Skin epidermis (tissue), 12 donors: Measurements from ENCODE around the gene DSG2.

Experiments
- H3K27ac ChIP-seq, 21 experiments: fragments of 200-600 bp; sonication (generic) in 11 of 21; one replicate each; pipeline ENCODE4 v1.5.0; 2020; ENCODE audit warnings: mild to moderate bottlenecking in 3 of 21, inconsistent platforms in 2 of 21, moderate library complexity in 2 of 21
- H3K4me3 ChIP-seq, 7 experiments: fragments of 200-600 bp; sonication (generic) in 2 of 7; one replicate each; pipeline ENCODE4 v1.5.0; 2020; ENCODE audit warnings: inconsistent platforms in 2 of 7, mild to moderate bottlenecking in 2 of 7, moderate library complexity in 1 of 7

DSG2 gene

DNA sequence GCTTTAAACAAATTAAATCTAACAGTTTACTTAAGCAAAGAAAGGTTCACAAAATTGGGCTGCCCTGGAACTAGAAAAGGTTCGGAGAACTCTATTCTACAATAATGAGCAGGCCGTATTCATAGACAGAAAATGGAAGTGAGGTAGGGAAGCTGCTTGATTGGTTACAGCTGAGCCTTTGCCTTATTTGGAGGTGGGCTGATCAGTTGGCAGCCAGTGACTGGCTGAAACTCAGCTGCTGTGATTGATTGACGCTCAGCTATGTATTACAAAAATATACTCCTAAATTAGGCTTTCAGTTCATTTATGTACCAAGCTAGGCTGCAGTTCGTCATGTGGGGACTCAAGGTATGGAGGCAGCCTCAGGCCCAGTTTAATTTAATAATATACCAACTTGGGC is 51.4 kb downstream of the DSG2 start:
- Histone ChIP-seq H3K4me3 (no peak overlapping the region), H3K27ac (no peak overlapping the region)

DNA sequence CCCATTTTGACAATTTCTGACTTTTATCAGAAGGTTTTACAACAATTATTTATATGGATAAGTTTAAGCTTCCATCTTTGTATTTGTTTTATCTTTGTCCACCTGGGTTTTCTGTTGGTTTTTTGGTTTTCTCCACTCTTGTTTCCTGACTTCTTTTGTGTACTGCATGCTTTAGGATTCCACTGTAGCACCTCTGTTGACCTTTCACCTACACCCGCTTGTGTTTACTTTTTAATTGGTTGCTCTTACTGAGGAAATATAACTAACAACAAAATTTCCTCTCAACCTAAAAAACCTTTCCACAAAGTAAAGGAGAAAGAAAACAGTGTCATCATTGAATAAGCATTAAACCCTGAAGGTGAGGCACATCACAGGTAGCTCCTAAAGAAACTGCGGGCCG is 53.9 kb downstream of the DSG2 start:
- Histone ChIP-seq H3K4me3 (no peak overlapping the region), H3K27ac (no peak overlapping the region)

DNA sequence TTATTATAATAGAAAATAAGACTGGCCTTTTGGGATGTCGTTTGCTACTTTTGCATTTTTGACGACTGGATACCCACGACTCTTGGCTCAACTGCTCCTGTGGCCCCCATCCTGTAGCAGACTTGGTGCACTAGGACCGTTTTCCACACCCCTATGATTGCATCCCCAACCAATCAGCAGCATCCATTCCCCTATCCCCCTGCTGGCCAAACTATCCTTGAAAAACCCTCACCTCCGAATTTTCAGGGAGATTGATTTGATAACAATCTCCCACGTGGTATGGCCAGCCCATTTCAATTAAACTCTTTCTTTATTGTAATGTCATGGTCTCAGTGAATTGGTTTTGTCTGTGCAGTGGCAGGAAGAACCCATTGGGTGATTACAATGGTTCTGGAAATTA is 55.8 kb downstream of the DSG2 start:
- H3K4me3 ChIP-seq, result no peak overlapping the region
- no peak overlapping the region for H3K27ac ChIP-seq

DNA sequence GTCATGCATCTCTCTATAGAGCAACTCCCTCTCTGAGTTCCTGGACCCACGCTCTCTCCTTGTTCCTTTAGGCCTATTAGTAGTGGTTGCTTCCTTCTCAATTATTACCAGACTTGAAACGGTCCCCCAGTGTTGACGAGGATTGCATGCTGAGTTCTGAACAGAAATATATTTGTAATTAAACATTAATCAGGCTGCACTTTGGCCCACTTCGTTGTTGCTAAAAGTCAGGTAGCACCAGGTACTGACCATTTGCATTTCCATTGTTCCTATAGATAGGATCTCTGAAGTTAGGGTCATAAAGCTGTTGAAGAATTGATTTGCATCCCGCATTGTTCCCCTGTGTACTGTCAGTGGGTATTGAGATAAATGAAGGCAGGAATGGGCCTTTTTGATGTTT is 56.8 kb downstream of the DSG2 start:
- no peak overlapping the region for H3K4me3 ChIP-seq
- H3K27ac ChIP-seq, result no peak overlapping the region

- Histone ChIP-seq H3K27ac (no peak overlapping the region), H3K4me3 (no peak overlapping the region)
These were observed 58.2 kb downstream of the DSG2 start for GRCh38 chr18:31555971-31556747.

- no peak overlapping the region for H3K4me3 ChIP-seq
- no peak overlapping the region for H3K27ac ChIP-seq
These were observed 59.5 kb downstream of the DSG2 start for GRCh38 chr18:31557446-31557845.

GRCh38 chr18:31558567-31558966 is 60.6 kb downstream of the DSG2 start:
- no peak overlapping the region for H3K27ac ChIP-seq

DNA sequence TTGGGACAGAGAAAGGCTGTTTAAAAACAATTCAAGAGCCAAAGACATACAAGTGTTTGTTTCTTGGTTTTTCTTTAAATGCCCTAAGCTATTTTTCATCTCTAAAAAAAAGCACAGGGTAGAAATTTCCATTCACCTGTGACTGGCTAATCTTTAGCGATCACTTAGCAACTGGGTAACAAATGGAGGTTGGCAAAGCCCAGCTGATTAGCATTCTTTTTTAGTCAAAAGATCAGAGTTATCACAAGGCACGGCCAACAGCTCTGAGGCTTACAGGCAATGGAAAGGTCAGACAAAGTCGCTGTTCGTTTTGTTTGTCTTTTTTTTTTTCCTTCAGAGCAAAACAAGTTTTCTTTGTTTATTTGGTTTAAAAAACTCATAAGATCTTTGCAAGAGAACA is 64.7 kb downstream of the DSG2 start:
- no peak overlapping the region for H3K27ac ChIP-seq
- H3K4me3 ChIP-seq, result no peak overlapping the region

More at GRCh38 chr18:31558567-31558966, 60.6 kb downstream of the DSG2 start:
- no peak overlapping the region for H3K4me3 ChIP-seq

- H3K27ac ChIP-seq, result no peak overlapping the region
These were observed 65.8 kb downstream of the DSG2 start for GRCh38 chr18:31563778-31564177.

DNA sequence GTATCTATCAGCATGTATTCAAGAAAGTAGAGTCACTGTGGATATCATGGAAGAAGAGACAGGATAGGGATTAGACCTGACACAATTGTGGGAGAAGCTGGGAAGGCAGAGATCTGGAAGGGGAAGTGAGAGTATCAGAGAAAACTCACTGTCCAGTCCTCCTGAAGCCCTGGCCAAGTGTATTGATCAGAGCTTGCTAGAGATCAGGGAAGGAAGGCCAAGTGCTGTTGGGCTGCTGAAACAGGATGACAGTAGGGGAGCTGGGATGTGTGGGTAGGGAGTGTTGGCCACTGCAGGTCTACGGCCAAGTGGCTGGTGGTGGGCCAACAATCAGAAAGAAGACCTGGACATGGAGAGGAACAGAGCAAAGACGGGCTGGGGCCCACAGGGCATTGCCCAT is 67.4 kb downstream of the DSG2 start:
- no peak overlapping the region for H3K4me3 ChIP-seq
- no peak overlapping the region for H3K27ac ChIP-seq

More at GRCh38 chr18:31563778-31564177, 65.8 kb downstream of the DSG2 start:
- H3K4me3 ChIP-seq, result no peak overlapping the region

GRCh38 chr18:31565782-31566512 is 68.0 kb downstream of the DSG2 start:
- H3K27ac ChIP-seq, result no peak overlapping the region
- H3K4me3 ChIP-seq, result no peak overlapping the region

DNA sequence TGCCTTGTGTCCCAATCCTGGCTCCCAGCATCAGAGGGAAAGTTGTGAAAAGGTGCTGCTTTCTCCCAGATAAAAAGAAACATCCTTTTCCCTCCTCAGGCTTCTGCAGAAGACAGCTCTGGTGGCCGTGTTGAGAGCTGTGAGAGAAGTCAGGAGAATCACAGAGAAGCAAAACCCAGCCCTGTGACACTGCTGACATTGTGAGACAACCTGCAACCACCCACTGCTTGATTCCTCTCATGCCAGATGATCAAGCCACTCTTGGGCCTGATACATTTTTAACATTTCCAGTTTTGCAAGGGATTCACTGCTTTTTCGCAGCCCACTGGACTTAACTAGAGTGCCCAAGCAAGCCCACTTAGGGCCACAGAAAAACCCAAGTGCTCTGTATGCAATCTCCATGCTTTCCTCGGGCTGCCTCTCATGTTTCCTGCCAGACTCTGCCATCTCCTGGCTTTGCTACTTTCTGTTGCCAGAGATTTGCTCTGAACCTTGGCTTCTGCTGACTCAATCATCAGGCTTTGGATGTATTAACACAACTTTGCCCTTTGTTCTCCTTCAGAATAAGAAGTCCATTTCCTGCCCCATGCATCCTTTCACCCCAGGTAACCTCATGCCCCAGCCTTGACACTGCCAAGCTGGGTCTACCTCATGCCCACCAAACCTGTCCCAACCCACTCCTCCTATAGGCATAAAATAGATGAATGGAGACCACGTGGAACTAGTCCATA is 68.8 kb downstream of the DSG2 start:
- no peak overlapping the region for H3K4me3 ChIP-seq
- no peak overlapping the region for H3K27ac ChIP-seq

GRCh38 chr18:31572368-31572767 is 74.4 kb downstream of the DSG2 start:
- H3K27ac ChIP-seq, result no peak overlapping the region
- H3K4me3 ChIP-seq, result no peak overlapping the region

- H3K27ac ChIP-seq, result no peak overlapping the region
- H3K4me3 ChIP-seq, result no peak overlapping the region
These were observed 75.1 kb downstream of the DSG2 start for GRCh38 chr18:31573051-31573450.

GRCh38 chr18:31574359-31574758 is 76.4 kb downstream of the DSG2 start:
- Histone ChIP-seq H3K27ac (no peak overlapping the region), H3K4me3 (no peak overlapping the region)

- Histone ChIP-seq H3K4me3 (no peak overlapping the region), H3K27ac (no peak overlapping the region)
These were observed 77.7 kb downstream of the DSG2 start for GRCh38 chr18:31575515-31576257.

- Histone ChIP-seq H3K4me3 (no peak overlapping the region), H3K27ac (no peak overlapping the region)
These were observed 78.7 kb downstream of the DSG2 start for GRCh38 chr18:31576670-31577069.

DNA sequence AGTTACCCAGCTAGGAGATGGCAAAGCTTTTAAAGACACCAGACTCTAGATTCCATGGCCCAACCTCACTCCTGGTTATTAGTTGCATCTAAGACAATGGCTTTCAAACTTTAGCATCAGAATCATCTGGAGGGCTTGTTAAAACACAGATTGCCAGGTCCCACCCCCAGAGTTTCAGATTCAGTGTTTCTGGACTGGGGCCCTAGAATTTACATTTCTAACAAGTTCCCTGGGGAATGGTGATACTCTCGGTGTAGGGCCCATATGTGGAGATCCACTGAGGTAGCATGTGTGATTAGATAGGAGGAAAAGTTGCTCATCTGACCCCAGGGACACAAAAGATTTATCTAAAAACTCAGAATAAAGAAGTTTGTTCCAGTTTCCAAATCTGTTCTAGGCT is 79.2 kb downstream of the DSG2 start:
- Histone ChIP-seq H3K4me3 (no peak overlapping the region), H3K27ac (no peak overlapping the region)

DNA sequence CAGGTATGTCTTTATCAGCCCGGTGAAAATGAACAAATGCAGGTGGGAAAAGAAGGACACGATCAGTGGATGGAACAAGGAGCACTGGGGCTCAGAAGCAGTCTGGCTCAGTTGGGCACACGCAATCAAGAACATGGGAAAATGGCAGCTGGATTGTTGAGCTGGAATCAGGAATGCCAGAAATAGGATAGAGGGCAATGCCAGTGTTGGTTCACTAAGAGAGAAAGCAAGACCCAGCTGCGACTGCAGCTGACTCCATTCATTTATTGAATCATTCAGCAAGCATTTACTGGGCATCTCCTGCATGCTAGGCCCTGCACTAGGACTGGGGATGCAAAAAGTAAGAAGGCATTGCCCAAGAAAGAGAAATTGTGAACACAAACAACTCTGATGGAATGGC is 80.1 kb downstream of the DSG2 start:
- Histone ChIP-seq H3K27ac (no peak overlapping the region), H3K4me3 (no peak overlapping the region)

- Histone ChIP-seq H3K27ac (no peak overlapping the region), H3K4me3 (no peak overlapping the region)
These were observed 81.4 kb downstream of the DSG2 start for GRCh38 chr18:31579375-31579774.
